H9 (cell line): Measurements from ENCODE around the gene UNC45A. TPM values are rescaled to one million over a fixed set of nuclear protein-coding genes. Genes with fewer than 3 reads are reported as not detected.

Experiments used
- DNase-seq: peaks from one replicate; pipeline ENCODE4 v3.0.0-alpha.2; 2017
- H2AFZ ChIP-seq: one replicate; pipeline ENCODE4 v1.6.1; 2013; ENCODE audit warnings: mild to moderate bottlenecking, low read length, control low read depth, moderate library complexity
- H2AK5ac ChIP-seq: 2 replicates; pipeline ENCODE4 v1.6.1; 2013; ENCODE audit warnings: low read length, control low read depth, mixed read lengths; ENCODE audit not compliant: insufficient read length
- H2BK120ac ChIP-seq: one replicate; pipeline ENCODE4 v1.6.1; 2013; ENCODE audit warnings: low read depth, mild to moderate bottlenecking, low read length, control low read depth, inconsistent platforms; ENCODE audit not compliant: poor library complexity, severe bottlenecking
- H2BK12ac ChIP-seq: 2 replicates; pipeline ENCODE4 v1.6.1; 2013; ENCODE audit warnings: low read length, control low read depth, mixed read lengths, low read depth; ENCODE audit not compliant: insufficient read length
- H2BK15ac ChIP-seq: 2 replicates; pipeline ENCODE4 v1.6.1; 2013; ENCODE audit warnings: low read depth, low read length, control low read depth
- H2BK20ac ChIP-seq: one replicate; pipeline ENCODE4 v1.6.1; 2013; ENCODE audit warnings: low read depth, mild to moderate bottlenecking, low read length, control low read depth, inconsistent platforms; ENCODE audit not compliant: poor library complexity, severe bottlenecking
- H2BK5ac ChIP-seq: 2 replicates; pipeline ENCODE4 v1.6.1; 2013; ENCODE audit warnings: low read length, control low read depth, mixed read lengths; ENCODE audit not compliant: insufficient read length
- H3K14ac ChIP-seq: 2 replicates; pipeline ENCODE4 v1.6.1; 2013; ENCODE audit warnings: low read length, control low read depth; ENCODE audit not compliant: insufficient read depth
- H3K18ac ChIP-seq: 2 replicates; pipeline ENCODE4 v1.6.1; 2013; ENCODE audit warnings: low read depth, mild to moderate bottlenecking, mixed read lengths, low read length, control low read depth; ENCODE audit not compliant: insufficient read length
- H3K23ac ChIP-seq: 2 replicates; pipeline ENCODE4 v1.6.1; 2013; ENCODE audit warnings: low read length, control low read depth, mixed read lengths, low read depth; ENCODE audit not compliant: insufficient read length
- H3K23me2 ChIP-seq: 2 replicates; pipeline ENCODE4 v1.6.1; 2013; ENCODE audit warnings: low read depth, mild to moderate bottlenecking, mixed read lengths, low read length, control low read depth; ENCODE audit not compliant: insufficient read length, poor library complexity, severe bottlenecking
- H3K27ac ChIP-seq: 2 replicates; pipeline ENCODE4 v1.5.1; 2013; ENCODE audit warnings: low read length, control low read depth, mixed read lengths, low read depth; ENCODE audit not compliant: insufficient read length
- H3K27me3 ChIP-seq: 2 replicates; pipeline ENCODE4 v1.6.1; 2013; ENCODE audit warnings: low read length, control low read depth, inconsistent platforms; ENCODE audit not compliant: insufficient read depth
- H3K4ac ChIP-seq: 2 replicates; pipeline ENCODE4 v1.6.1; 2013; ENCODE audit warnings: low read depth, mild to moderate bottlenecking, control low read depth, inconsistent platforms, low read length, moderate library complexity
- H3K4me1 ChIP-seq: 2 replicates; pipeline ENCODE4 v1.6.1; 2013; ENCODE audit warnings: low read length, control low read depth, inconsistent platforms; ENCODE audit not compliant: insufficient read depth
- H3K4me2 ChIP-seq: 2 replicates; pipeline ENCODE4 v1.6.1; 2013; ENCODE audit warnings: low read length, control low read depth, mixed read lengths; ENCODE audit not compliant: insufficient read length, insufficient read depth
- H3K56ac ChIP-seq: 2 replicates; pipeline ENCODE4 v1.6.1; 2013; ENCODE audit warnings: low read depth, mild to moderate bottlenecking, mixed read lengths, low read length, control low read depth; ENCODE audit not compliant: insufficient read length
- H3K79me1 ChIP-seq: 2 replicates; pipeline ENCODE4 v1.6.1; 2013; ENCODE audit warnings: low read depth, mild to moderate bottlenecking, moderate library complexity, low read length, control low read depth, inconsistent platforms; ENCODE audit not compliant: insufficient read depth, poor library complexity, severe bottlenecking
- H3K79me2 ChIP-seq: 2 replicates; pipeline ENCODE4 v1.6.1; 2013; ENCODE audit warnings: low read length, control low read depth, inconsistent platforms; ENCODE audit not compliant: insufficient read depth
- H3K9ac ChIP-seq: 2 replicates; pipeline ENCODE4 v1.6.1; 2013; ENCODE audit warnings: low read length, control low read depth, mixed read lengths; ENCODE audit not compliant: insufficient read length; ENCODE audit errors: extremely low read depth
- H3K9me3 ChIP-seq: one replicate; pipeline ENCODE4 v1.6.1; 2013; ENCODE audit warnings: low read depth, low read length, inconsistent platforms; ENCODE audit not compliant: control insufficient read depth
- H3T11ph ChIP-seq: one replicate; pipeline ENCODE4 v1.6.1; 2013; ENCODE audit warnings: mild to moderate bottlenecking, low read length, control low read depth, inconsistent platforms
- H4K20me1 ChIP-seq: one replicate; pipeline ENCODE4 v1.6.1; 2013; ENCODE audit not compliant: control insufficient read depth, insufficient read length, insufficient read depth
- H4K5ac ChIP-seq: 2 replicates; pipeline ENCODE4 v1.6.1; 2013; ENCODE audit warnings: low read depth, mild to moderate bottlenecking, mixed read lengths, low read length, control low read depth; ENCODE audit not compliant: insufficient read length
- H4K8ac ChIP-seq: replicated peaks from 2 replicates; pipeline ENCODE4 v1.6.1; 2013; ENCODE audit warnings: low read length, control low read depth, mixed read lengths, low read depth; ENCODE audit not compliant: insufficient read length
- H4K91ac ChIP-seq: 2 replicates; pipeline ENCODE4 v1.6.1; 2013; ENCODE audit warnings: low read depth, mild to moderate bottlenecking, moderate library complexity, mixed read lengths, low read length, control low read depth; ENCODE audit not compliant: insufficient read length
- H3K27ac Mint-ChIP-seq, 3 experiments: 2 replicates in 2 of 3; 3 replicates in 1 of 3; pipeline ENCODE4 v1.8.0; 2020 to 2021; ENCODE audit warnings: mixed read lengths in 3 of 3, mild to moderate bottlenecking in 1 of 3, moderate library complexity in 1 of 3
- H3K27me3 Mint-ChIP-seq: 2 replicates; pipeline ENCODE4 v1.8.0; 2021; ENCODE audit warnings: low read depth, mild to moderate bottlenecking, moderate library complexity, mixed read lengths
- H3K36me3 Mint-ChIP-seq, 3 experiments: 2 replicates in 2 of 3; 3 replicates in 1 of 3; pipeline ENCODE4 v1.8.0; 2020 to 2021; ENCODE audit warnings: low read depth in 3 of 3, mixed read lengths in 3 of 3; ENCODE audit not compliant: insufficient read depth in 1 of 3
- H3K4me1 Mint-ChIP-seq, 2 experiments: 2 replicates each; pipeline ENCODE4 v1.8.0; 2020; ENCODE audit warnings: mixed read lengths in 2 of 2
- H3K4me3 Mint-ChIP-seq, 2 experiments: 2 replicates in 1 of 2; 3 replicates in 1 of 2; pipeline ENCODE4 v1.8.0; 2020 to 2021; ENCODE audit warnings: mild to moderate bottlenecking in 2 of 2, mixed read lengths in 2 of 2, moderate library complexity in 1 of 2
- H3K9me3 Mint-ChIP-seq, 2 experiments: 2 replicates in 1 of 2; 3 replicates in 1 of 2; pipeline ENCODE4 v1.8.0; 2020; ENCODE audit warnings: mild to moderate bottlenecking in 2 of 2, mixed read lengths in 2 of 2, moderate library complexity in 1 of 2
- whole genome bisulfite sequencing: extraction: QIAGEN DNeasy Blood & Tissue Kit; methylation state at CpG from one replicate; pipeline ENCODE4 v1.1.7; 2013; ENCODE audit warnings: missing lambda C conversion rate, low lambda C conversion rate, mixed read lengths; ENCODE audit not compliant: insufficient read length; ENCODE audit errors: extremely low coverage; 5-methylcytosine and 5-hydroxymethylcytosine counted together
- total RNA-seq: library from RNA; stranded (reverse); gene quantifications from 2 replicates; pipeline ENCODE4 v1.2.1, GENCODE V29; 2021
- TF ChIP-seq, protein P1 (sequence below): fragments of 200-600 bp; sonication (generic); conservative IDR thresholded peaks from 3 replicates; pipeline ENCODE4 v1.8.0; 2021; ENCODE audit warnings: antibody characterized with exemption, mild to moderate bottlenecking

UNC45A gene
- total RNA-seq, 1 experiment from 2014 or later: 84.6 TPM

DNA sequence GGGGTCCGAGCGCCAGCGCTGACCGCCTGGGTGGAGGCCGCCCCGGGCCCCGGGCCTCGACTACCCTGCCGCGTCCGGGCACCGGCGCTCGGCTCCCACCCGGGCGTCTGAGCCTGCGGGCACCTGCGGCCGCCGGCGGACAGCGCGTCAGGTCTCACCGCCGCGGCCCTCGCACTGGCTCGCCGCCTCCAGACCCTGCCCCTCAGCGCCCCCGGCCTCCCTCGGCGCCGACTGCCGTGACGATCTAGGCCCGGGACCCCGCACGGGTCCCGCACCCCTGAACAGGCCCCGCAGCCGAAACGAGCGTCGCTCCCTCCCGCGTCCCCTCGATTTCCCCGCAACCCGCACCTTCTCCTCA lies 59.0 kb downstream of the UNC45A start:
- H3K4me1 ChIP-seq: no peaks in the 10 kb centered on the region
- no peak overlapping the region for H4K8ac ChIP-seq
- H2BK12ac ChIP-seq: no peak overlapping the region
- no peak overlapping the region for H2BK5ac ChIP-seq
- no peaks in the 10 kb centered on the region for H4K20me1 ChIP-seq
- H3K27ac Mint-ChIP-seq: peak overlapping the region; percentile 95 to 100 (median 99)
- H3K18ac ChIP-seq: peak overlapping the region; percentile 85
- no peak overlapping the region for H3K4ac ChIP-seq
- H3K9me3 Mint-ChIP-seq: peaks cover 0 to 2% of the 10 kb centered on the region in 2 experiments; a peak in 2 of 5 replicates
- no peak overlapping the region for H4K91ac ChIP-seq
- H3K23ac ChIP-seq: no peak overlapping the region
- peak overlapping the region; percentile 88 for H3K4me2 ChIP-seq
- H2AK5ac ChIP-seq: no peak overlapping the region
- H3K79me1 ChIP-seq: peaks cover 3% of the 10 kb centered on the region
- no peak overlapping the region for H3K27ac ChIP-seq
- TF ChIP-seq, protein P1, sequence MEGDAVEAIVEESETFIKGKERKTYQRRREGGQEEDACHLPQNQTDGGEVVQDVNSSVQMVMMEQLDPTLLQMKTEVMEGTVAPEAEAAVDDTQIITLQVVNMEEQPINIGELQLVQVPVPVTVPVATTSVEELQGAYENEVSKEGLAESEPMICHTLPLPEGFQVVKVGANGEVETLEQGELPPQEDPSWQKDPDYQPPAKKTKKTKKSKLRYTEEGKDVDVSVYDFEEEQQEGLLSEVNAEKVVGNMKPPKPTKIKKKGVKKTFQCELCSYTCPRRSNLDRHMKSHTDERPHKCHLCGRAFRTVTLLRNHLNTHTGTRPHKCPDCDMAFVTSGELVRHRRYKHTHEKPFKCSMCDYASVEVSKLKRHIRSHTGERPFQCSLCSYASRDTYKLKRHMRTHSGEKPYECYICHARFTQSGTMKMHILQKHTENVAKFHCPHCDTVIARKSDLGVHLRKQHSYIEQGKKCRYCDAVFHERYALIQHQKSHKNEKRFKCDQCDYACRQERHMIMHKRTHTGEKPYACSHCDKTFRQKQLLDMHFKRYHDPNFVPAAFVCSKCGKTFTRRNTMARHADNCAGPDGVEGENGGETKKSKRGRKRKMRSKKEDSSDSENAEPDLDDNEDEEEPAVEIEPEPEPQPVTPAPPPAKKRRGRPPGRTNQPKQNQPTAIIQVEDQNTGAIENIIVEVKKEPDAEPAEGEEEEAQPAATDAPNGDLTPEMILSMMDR: no peak
- peaks cover 3% of the 10 kb centered on the region; the same call in 1 of the 2 replicates for H3K27me3 Mint-ChIP-seq
- H3K36me3 Mint-ChIP-seq: peaks cover 7 to 27% (median 24%) of the 10 kb centered on the region in 3 experiments; a peak in 6 of 7 replicates
- H4K5ac ChIP-seq: no peak overlapping the region
- no peaks in the 10 kb centered on the region for H3K27me3 ChIP-seq
- H3K56ac ChIP-seq: no peak overlapping the region
- no peak overlapping the region for H2AFZ ChIP-seq
- H2BK15ac ChIP-seq: no peak overlapping the region
- peak overlapping the region; percentile 99 to 100 for H3K4me3 Mint-ChIP-seq
- H3K23me2 ChIP-seq: peaks cover 3% of the 10 kb centered on the region
- DNase-seq: no peak
- no peak overlapping the region for H2BK120ac ChIP-seq
- no peak overlapping the region for H2BK20ac ChIP-seq
- WGBS: no CpG with 5 or more reads among the region's 50 CpGs
- peaks cover 32% of the 10 kb centered on the region; the same call in 1 of the 2 replicates for H3K79me2 ChIP-seq
- H3K9ac ChIP-seq: peak overlapping the region; percentile 84
- H3K9me3 ChIP-seq: no peaks in the 10 kb centered on the region
- no peak overlapping the region for H3T11ph ChIP-seq
- peaks cover 16 to 26% of the 10 kb centered on the region in 2 experiments for H3K4me1 Mint-ChIP-seq
- H3K14ac ChIP-seq: peak overlapping the region; percentile 92
